HCT116 (cell line): ENCODE measurements around the gene BEND7. TPM values are rescaled to one million over a fixed set of nuclear protein-coding genes. Genes with fewer than 3 reads are reported as not detected.

ENCODE experiments used
- ATAC-seq: fragments of 200-7000 bp; cut with Tn5 transposase; 2 replicates; pipeline ENCODE4 v1.9.1; 2020; ENCODE audit warnings: mild to moderate bottlenecking, moderate library complexity
- BruUV-seq: library from RNA; stranded (reverse); fragments of 400-500 nt; replicated peaks from 2 replicates; lab custom pipeline; 2021; lab: Mats Ljungman, UMichigan
- CTCF ChIA-PET: fragments of 300-600 bp; sonication (Branson Sonifier 250); formaldehyde crosslinking; loops from one replicate; lab custom pipeline; 2021; ENCODE audit warnings: antibody characterized with exemption; lab: Charles Lee
- POLR2A ChIA-PET: fragments of 300-600, 350-600 bp; sonication (Branson Sonifier 250); formaldehyde crosslinking; loops from one replicate; lab custom pipeline; 2021; ENCODE audit warnings: antibody characterized with exemption; lab: Charles Lee
- RAD21 ChIA-PET, 2 experiments: fragments of 300-600 bp; sonication (Branson Sonifier 250); formaldehyde crosslinking; loops; one replicate each; lab custom pipeline; 2023; ENCODE audit warnings: low total read pairs in 2 of 2; ENCODE audit not compliant: uncharacterized antibody in 2 of 2, unreplicated experiment in 2 of 2, low non-redundant PET in 1 of 2; lab: Charles Lee
- DNase-seq: peaks from one replicate; pipeline ENCODE4 v3.0.0-alpha.2; 2010; ENCODE audit warnings: low read depth, low spot score
- H2AFZ ChIP-seq: fragments of 200-600 bp; shearing (Covaris generic), sonication (generic); 2 replicates; pipeline ENCODE4 v1.6.1; 2017; ENCODE audit warnings: low read depth, mixed run types, mixed read lengths, antibody characterized with exemption, low read length; ENCODE audit not compliant: poor library complexity, severe bottlenecking
- H3K27ac ChIP-seq: 2 replicates; pipeline ENCODE4 v1.5.1; 2012; ENCODE audit warnings: low read depth, low read length
- H3K27me3 ChIP-seq: fragments of 200-600 bp; sonication (generic); 2 replicates; pipeline ENCODE4 v1.6.1; 2016; ENCODE audit warnings: mixed run types, low read length, mixed read lengths; ENCODE audit not compliant: insufficient read depth
- H3K36me3 ChIP-seq, 2 experiments: fragments of 200-500 bp in 1 of 2; fragments of 200-600 bp in 1 of 2; sonication (Bioruptor generic) in 1 of 2; sonication (generic) in 1 of 2; 2 replicates each; pipeline versions ENCODE4 v1.5.1 to v1.6.1; 2014 to 2016; ENCODE audit warnings: low read length in 2 of 2, inconsistent platforms in 1 of 2, mixed read lengths in 1 of 2, mixed run types in 1 of 2; ENCODE audit not compliant: insufficient read depth in 2 of 2, control insufficient read depth in 1 of 2
- H3K4me1 ChIP-seq, 2 experiments: fragments of 200-600 bp in 1 of 2; sonication (generic) in 1 of 2; 2 replicates each; pipeline versions ENCODE4 v1.5.1 to v1.6.1; 2012 to 2017; ENCODE audit warnings: low read length in 2 of 2, inconsistent platforms in 1 of 2, mild to moderate bottlenecking in 1 of 2, mixed read lengths in 1 of 2, mixed run types in 1 of 2, moderate library complexity in 1 of 2; ENCODE audit not compliant: insufficient read depth in 2 of 2, control insufficient read depth in 1 of 2
- H3K4me2 ChIP-seq: fragments of 200-600 bp; sonication (generic); 2 replicates; pipeline ENCODE4 v1.6.1; 2017; ENCODE audit warnings: mixed run types, low read length, mixed read lengths
- H3K4me3 ChIP-seq, 2 experiments: fragments of 200-600 bp in 1 of 2; sonication (generic) in 1 of 2; replicated peaks in 1 of 2; 2 replicates each; pipeline ENCODE4 v1.5.1; 2011 to 2016; ENCODE audit warnings: low read length in 2 of 2, control low read depth in 1 of 2, low read depth in 1 of 2, mild to moderate bottlenecking in 1 of 2, mixed read lengths in 1 of 2, mixed run types in 1 of 2
- H3K79me2 ChIP-seq: fragments of 200-600 bp; sonication (generic); 2 replicates; pipeline ENCODE4 v1.6.1; 2017; ENCODE audit warnings: mild to moderate bottlenecking, mixed run types, low read length, moderate library complexity, mixed read lengths; ENCODE audit not compliant: insufficient read depth
- H3K9ac ChIP-seq: fragments of 200-600 bp; sonication (generic); 2 replicates; pipeline ENCODE4 v1.6.1; 2016; ENCODE audit warnings: low read length, mixed read lengths
- H3K9me2 ChIP-seq: fragments of 200-600 bp; sonication (generic), shearing (Covaris generic); 2 replicates; pipeline ENCODE4 v1.6.1; 2017; ENCODE audit warnings: mixed run types, mild to moderate bottlenecking, moderate library complexity; ENCODE audit not compliant: insufficient read depth
- H3K9me3 ChIP-seq, 2 experiments: fragments of 200-500 bp in 1 of 2; fragments of 200-600 bp in 1 of 2; sonication (Bioruptor generic) in 1 of 2; sonication (generic) in 1 of 2; 2 replicates each; pipeline ENCODE4 v1.6.1; 2014 to 2017; ENCODE audit warnings: low read length in 2 of 2, mixed read lengths in 2 of 2, inconsistent platforms in 1 of 2, low read depth in 1 of 2, mild to moderate bottlenecking in 1 of 2, mixed run types in 1 of 2, moderate library complexity in 1 of 2; ENCODE audit not compliant: control insufficient read depth in 1 of 2, insufficient read depth in 1 of 2
- H4K20me1 ChIP-seq: fragments of 200-600 bp; sonication (generic), shearing (Covaris generic); 2 replicates; pipeline ENCODE4 v1.6.1; 2017; ENCODE audit warnings: mixed run types, mild to moderate bottlenecking, moderate library complexity; ENCODE audit not compliant: insufficient read depth
- CBX3 ChIP-seq: IDR thresholded peaks from 2 replicates; pipeline ENCODE4 v1.6.1; 2012; ENCODE audit warnings: low read depth
- CEBPB ChIP-seq: IDR thresholded peaks from 2 replicates; pipeline ENCODE4 v1.6.1; 2012; ENCODE audit warnings: low read depth
- EZH2phosphoT487 ChIP-seq: fragments of 200-600 bp; IDR thresholded peaks from 2 replicates; pipeline ENCODE4 v1.6.1; 2018; ENCODE audit warnings: antibody characterized with exemption, borderline replicate concordance
- JUND ChIP-seq: IDR thresholded peaks from 2 replicates; pipeline ENCODE4 v1.6.1; 2012
- RAD21 ChIP-seq: IDR thresholded peaks from 2 replicates; pipeline ENCODE4 v1.6.1; 2012; ENCODE audit warnings: low read depth, mild to moderate bottlenecking
- SIN3A ChIP-seq: IDR thresholded peaks from 2 replicates; pipeline ENCODE4 v1.6.1; 2012; ENCODE audit warnings: low read depth
- SRF ChIP-seq: IDR thresholded peaks from 2 replicates; pipeline ENCODE4 v1.6.1; 2012; ENCODE audit warnings: low read depth
- intact Hi-C: fragments of 100-400 bp; cut with micrococcal nuclease; formaldehyde crosslinking; loops from 2 replicates; pipeline ENCODE4 v1.10.0; 2022
- total RNA-seq: library from RNA; stranded (reverse); gene quantifications from one replicate; pipeline ENCODE4 v1.2.1, GENCODE V29; 2021; ENCODE audit not compliant: unreplicated experiment
- TF ChIP-seq, protein P1 (sequence below): IDR thresholded peaks from 2 replicates; pipeline ENCODE4 v1.6.1; 2012; ENCODE audit warnings: low read depth
- TF ChIP-seq, protein P2 (sequence below): IDR thresholded peaks from 2 replicates; pipeline ENCODE4 v1.6.1; 2011; ENCODE audit warnings: mild to moderate bottlenecking, low read length, moderate library complexity; ENCODE audit not compliant: insufficient replicate concordance; ENCODE audit errors: extremely low read depth

BEND7 gene
- total RNA-seq, 1 experiment from 2014 or later, result 13.8 TPM

DNA sequence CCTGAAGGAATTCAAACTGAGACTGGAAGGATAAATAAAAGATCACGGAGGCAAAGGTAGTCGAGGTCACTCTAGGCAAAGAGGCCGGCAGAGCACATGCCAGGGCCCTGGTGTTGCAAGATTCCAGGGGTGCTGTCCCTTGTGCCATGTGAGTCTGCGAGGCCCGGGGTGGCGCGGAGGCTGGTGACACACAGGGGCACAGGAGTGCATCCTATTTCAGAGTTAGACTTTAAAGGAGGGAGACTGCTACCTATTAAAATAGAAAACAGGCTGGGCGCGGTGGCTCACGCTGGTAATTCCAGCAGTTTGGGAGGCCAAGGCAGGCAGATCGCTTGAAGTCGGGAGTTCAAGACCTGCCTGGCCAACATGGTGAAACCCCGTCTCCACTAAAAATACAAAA, 12.6 kb downstream of the BEND7 start:
- BruUV-seq, result no TSS peak
- Histone ChIP-seq H3K9me2 (no peaks in the 10 kb centered on the region), H3K27ac (no peak overlapping the region), H3K36me3 (no peaks in the 10 kb centered on the region), H3K4me3 (no peak overlapping the region), H4K20me1 (no peaks in the 10 kb centered on the region), H3K27me3 (no peaks in the 10 kb centered on the region), H3K4me2 (no peak overlapping the region), H3K79me2 (no peaks in the 10 kb centered on the region), H2AFZ (no peak overlapping the region), H3K9ac (no peak overlapping the region), H3K4me1 (no peaks in the 10 kb centered on the region), H3K9me3 (no peaks in the 10 kb centered on the region)
- DNase-seq (no peak), ATAC-seq (no peak)
- ChIA-PET CTCF (no interaction called here), POLR2A (no interaction called here), RAD21 (no interaction called here)
- TF ChIP-seq, protein P1, sequence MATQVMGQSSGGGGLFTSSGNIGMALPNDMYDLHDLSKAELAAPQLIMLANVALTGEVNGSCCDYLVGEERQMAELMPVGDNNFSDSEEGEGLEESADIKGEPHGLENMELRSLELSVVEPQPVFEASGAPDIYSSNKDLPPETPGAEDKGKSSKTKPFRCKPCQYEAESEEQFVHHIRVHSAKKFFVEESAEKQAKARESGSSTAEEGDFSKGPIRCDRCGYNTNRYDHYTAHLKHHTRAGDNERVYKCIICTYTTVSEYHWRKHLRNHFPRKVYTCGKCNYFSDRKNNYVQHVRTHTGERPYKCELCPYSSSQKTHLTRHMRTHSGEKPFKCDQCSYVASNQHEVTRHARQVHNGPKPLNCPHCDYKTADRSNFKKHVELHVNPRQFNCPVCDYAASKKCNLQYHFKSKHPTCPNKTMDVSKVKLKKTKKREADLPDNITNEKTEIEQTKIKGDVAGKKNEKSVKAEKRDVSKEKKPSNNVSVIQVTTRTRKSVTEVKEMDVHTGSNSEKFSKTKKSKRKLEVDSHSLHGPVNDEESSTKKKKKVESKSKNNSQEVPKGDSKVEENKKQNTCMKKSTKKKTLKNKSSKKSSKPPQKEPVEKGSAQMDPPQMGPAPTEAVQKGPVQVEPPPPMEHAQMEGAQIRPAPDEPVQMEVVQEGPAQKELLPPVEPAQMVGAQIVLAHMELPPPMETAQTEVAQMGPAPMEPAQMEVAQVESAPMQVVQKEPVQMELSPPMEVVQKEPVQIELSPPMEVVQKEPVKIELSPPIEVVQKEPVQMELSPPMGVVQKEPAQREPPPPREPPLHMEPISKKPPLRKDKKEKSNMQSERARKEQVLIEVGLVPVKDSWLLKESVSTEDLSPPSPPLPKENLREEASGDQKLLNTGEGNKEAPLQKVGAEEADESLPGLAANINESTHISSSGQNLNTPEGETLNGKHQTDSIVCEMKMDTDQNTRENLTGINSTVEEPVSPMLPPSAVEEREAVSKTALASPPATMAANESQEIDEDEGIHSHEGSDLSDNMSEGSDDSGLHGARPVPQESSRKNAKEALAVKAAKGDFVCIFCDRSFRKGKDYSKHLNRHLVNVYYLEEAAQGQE, result no peak
- TF ChIP-seq EZH2phosphoT487 (no peak), CEBPB (no peak), CBX3 (no peak), JUND (no peak), SRF (no peak), RAD21 (no peak), SIN3A (no peak)
- TF ChIP-seq, protein P2, sequence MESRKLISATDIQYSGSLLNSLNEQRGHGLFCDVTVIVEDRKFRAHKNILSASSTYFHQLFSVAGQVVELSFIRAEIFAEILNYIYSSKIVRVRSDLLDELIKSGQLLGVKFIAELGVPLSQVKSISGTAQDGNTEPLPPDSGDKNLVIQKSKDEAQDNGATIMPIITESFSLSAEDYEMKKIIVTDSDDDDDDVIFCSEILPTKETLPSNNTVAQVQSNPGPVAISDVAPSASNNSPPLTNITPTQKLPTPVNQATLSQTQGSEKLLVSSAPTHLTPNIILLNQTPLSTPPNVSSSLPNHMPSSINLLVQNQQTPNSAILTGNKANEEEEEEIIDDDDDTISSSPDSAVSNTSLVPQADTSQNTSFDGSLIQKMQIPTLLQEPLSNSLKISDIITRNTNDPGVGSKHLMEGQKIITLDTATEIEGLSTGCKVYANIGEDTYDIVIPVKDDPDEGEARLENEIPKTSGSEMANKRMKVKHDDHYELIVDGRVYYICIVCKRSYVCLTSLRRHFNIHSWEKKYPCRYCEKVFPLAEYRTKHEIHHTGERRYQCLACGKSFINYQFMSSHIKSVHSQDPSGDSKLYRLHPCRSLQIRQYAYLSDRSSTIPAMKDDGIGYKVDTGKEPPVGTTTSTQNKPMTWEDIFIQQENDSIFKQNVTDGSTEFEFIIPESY, result no peak
- intact Hi-C loops, result no loop called here
